Liver (tissue), 9 donors: ENCODE data around the gene TEKTIP1. TPM values are rescaled to one million over a fixed set of nuclear protein-coding genes. Genes with fewer than 3 reads are reported as not detected.

Experiments used
- DNase-seq: peaks from one replicate; pipeline ENCODE4 v3.0.0-alpha.2; 2017; ENCODE audit warnings: low spot score
- H3K27ac ChIP-seq, 2 donors: one replicate each; pipeline ENCODE4 v1.7.0; 2013; ENCODE audit warnings: inconsistent platforms in 2 of 2, low read length in 2 of 2, control low read depth in 1 of 2, low read depth in 1 of 2, mild to moderate bottlenecking in 1 of 2
- H3K27me3 ChIP-seq, 4 donors: one replicate each; pipeline versions ENCODE4 v1.6.1 to v1.7.0; 2013; ENCODE audit warnings: low read length in 3 of 4, inconsistent platforms in 1 of 4, mild to moderate bottlenecking in 1 of 4, moderate library complexity in 1 of 4; ENCODE audit not compliant: control insufficient read depth in 4 of 4, insufficient read depth in 4 of 4
- H3K36me3 ChIP-seq, 4 donors: one replicate each; pipeline versions ENCODE4 v1.6.1 to v1.7.0; 2013; ENCODE audit warnings: low read length in 3 of 4, mild to moderate bottlenecking in 3 of 4, low read depth in 1 of 4, moderate library complexity in 1 of 4; ENCODE audit not compliant: control insufficient read depth in 4 of 4, insufficient read depth in 3 of 4
- H3K4me1 ChIP-seq, 4 donors: one replicate each; pipeline versions ENCODE4 v1.6.1 to v1.7.0; 2013; ENCODE audit warnings: low read length in 3 of 4, mild to moderate bottlenecking in 3 of 4, moderate library complexity in 1 of 4; ENCODE audit not compliant: control insufficient read depth in 4 of 4, insufficient read depth in 4 of 4
- H3K4me3 ChIP-seq, 3 donors: one replicate each; pipeline versions ENCODE4 v1.6.1 to v1.7.0; 2013; ENCODE audit warnings: low read length in 3 of 3, control low read depth in 1 of 3, low read depth in 1 of 3, mild to moderate bottlenecking in 1 of 3
- H3K9ac ChIP-seq, 2 donors: one replicate each; pipeline ENCODE4 v1.7.0; 2013; ENCODE audit warnings: low read length in 2 of 2, mild to moderate bottlenecking in 2 of 2, moderate library complexity in 2 of 2, control low read depth in 1 of 2, low read depth in 1 of 2
- H3K9me3 ChIP-seq, 4 donors: one replicate each; pipeline versions ENCODE4 v1.6.1 to v1.7.0; 2013; ENCODE audit warnings: low read length in 3 of 4; ENCODE audit not compliant: control insufficient read depth in 4 of 4
- ATF3 ChIP-seq: IDR thresholded peaks from 2 replicates; pipeline ENCODE4 v1.6.1; 2016; ENCODE audit warnings: antibody characterized with exemption
- CTCF ChIP-seq: fragments of 150-350 bp; IDR thresholded peaks from 2 replicates; pipeline ENCODE4 v1.5.1; 2017; ENCODE audit warnings: improper control_type of control experiment, low read depth, low read length; ENCODE audit not compliant: missing input control
- EGR1 ChIP-seq, 2 donors: IDR thresholded peaks; 2 replicates each; pipeline ENCODE4 v1.6.1; 2016 to 2018; ENCODE audit warnings: antibody characterized with exemption in 2 of 2, low read depth in 2 of 2
- FOXA1 ChIP-seq: IDR thresholded peaks from 2 replicates; pipeline ENCODE4 v1.6.1; 2016; ENCODE audit warnings: antibody characterized with exemption
- FOXA2 ChIP-seq: IDR thresholded peaks from 2 replicates; pipeline ENCODE4 v1.6.1; 2016; ENCODE audit warnings: antibody characterized with exemption
- GABPA ChIP-seq, 2 donors: IDR thresholded peaks in 1 of 2; conservative IDR thresholded peaks in 1 of 2; 2 replicates each; pipeline ENCODE4 v1.6.1; 2016; ENCODE audit warnings: antibody characterized with exemption in 2 of 2, mild to moderate bottlenecking in 1 of 2, moderate library complexity in 1 of 2
- HNF4A ChIP-seq, 2 donors: conservative IDR thresholded peaks; 2 replicates each; pipeline ENCODE4 v1.6.1; 2016; ENCODE audit warnings: antibody characterized with exemption in 2 of 2, mild to moderate bottlenecking in 2 of 2
- HNF4G ChIP-seq: IDR thresholded peaks from 2 replicates; pipeline ENCODE4 v1.6.1; 2016; ENCODE audit warnings: antibody characterized with exemption
- JUND ChIP-seq, 2 donors: IDR thresholded peaks; 2 replicates each; pipeline ENCODE4 v1.6.1; 2016; ENCODE audit warnings: antibody characterized with exemption in 2 of 2
- MAX ChIP-seq: IDR thresholded peaks from 2 replicates; pipeline ENCODE4 v1.6.1; 2016; ENCODE audit warnings: antibody characterized with exemption
- NR2F2 ChIP-seq: IDR thresholded peaks from 2 replicates; pipeline ENCODE4 v1.6.1; 2016; ENCODE audit warnings: antibody characterized with exemption
- RAD21 ChIP-seq, 2 donors: IDR thresholded peaks; 2 replicates each; pipeline ENCODE4 v1.6.1; 2016; ENCODE audit warnings: antibody characterized with exemption in 2 of 2, mild to moderate bottlenecking in 2 of 2
- REST ChIP-seq: IDR thresholded peaks from 2 replicates; pipeline ENCODE4 v1.6.1; 2016; ENCODE audit warnings: antibody characterized with exemption, mild to moderate bottlenecking
- RXRA ChIP-seq, 2 donors: IDR thresholded peaks; 2 replicates each; pipeline ENCODE4 v1.6.1; 2017 to 2018; ENCODE audit warnings: antibody characterized with exemption in 2 of 2, mild to moderate bottlenecking in 1 of 2
- SP1 ChIP-seq: IDR thresholded peaks from 2 replicates; pipeline ENCODE4 v1.6.1; 2018; ENCODE audit warnings: antibody characterized with exemption, mild to moderate bottlenecking
- TAF1 ChIP-seq: conservative IDR thresholded peaks from 2 replicates; pipeline ENCODE4 v1.6.1; 2016; ENCODE audit warnings: antibody characterized with exemption, mild to moderate bottlenecking
- YY1 ChIP-seq: IDR thresholded peaks from 2 replicates; pipeline ENCODE4 v1.6.1; 2016; ENCODE audit warnings: antibody characterized with exemption, mild to moderate bottlenecking
- ZBTB33 ChIP-seq: IDR thresholded peaks from 2 replicates; pipeline ENCODE4 v1.6.1; 2016; ENCODE audit warnings: antibody characterized with exemption
- WGBS: extraction: QIAGEN DNeasy Blood & Tissue Kit; methylation state at CpG from one replicate; pipeline ENCODE4 v1.1.7; 2013; 5-methylcytosine and 5-hydroxymethylcytosine counted together
- polyA plus RNA-seq, 2 donors: library from polyadenylated mRNA; stranded (reverse) in 1 of 2; unstranded in 1 of 2; fragments of 200-250 nt in 1 of 2; fragments of >200 nt in 1 of 2; fragmentation: Nextera tagmentation in 1 of 2; extraction: Ambion mirVana in 1 of 2; gene quantifications; one replicate each; pipeline versions ENCODE4 v1.2.1 to v1.2.3, GENCODE V29; 2013 to 2015
- total RNA-seq, 2 donors: library from RNA; depleted of rRNA; stranded (reverse); fragments of >200 nt; gene quantifications; one replicate each; pipeline ENCODE4 v1.2.3, GENCODE V29; 2014
- donor health status: healthy.
- donor health status: healthy.
- donor health status: healthy.
- donor health status: healthy.
- donor health status: healthy.

TEKTIP1 gene
- total and polyA plus RNA-seq, 4 donors = 0.17 TPM; not detected in 3

- Histone ChIP-seq H3K9me3 (no peaks in the 10 kb centered on the region), H3K27me3 (no peaks in the 10 kb centered on the region), H3K36me3 (no peaks in the 10 kb centered on the region), H3K4me1 (peaks cover 9 to 44% (median 25%) of the 10 kb centered on the region in 4 donors), H3K27ac (peak overlapping the region in 1 of 2 donors; percentile 16), H3K9ac (peak overlapping the region; percentile 24 to 45), H3K4me3 (peak overlapping the region; percentile 75 to 96 (median 88))
- under 1% methylated on average over 60 of the region's 60 CpGs for WGBS
- no peak for TF ChIP-seq ATF3
- TF ChIP-seq HNF4G = no peak
- no peak for TF ChIP-seq HNF4A (conservative IDR thresholded peaks at IDR 0.05)
- TF ChIP-seq NR2F2 = no peak
- TF ChIP-seq RAD21 (IDR thresholded peaks at IDR 0.05) = no peak
- no peak for TF ChIP-seq EGR1 (IDR thresholded peaks at IDR 0.05; ENCODE audit: low read depth in 2 of 2)
- TF ChIP-seq JUND (IDR thresholded peaks at IDR 0.05) = no peak
- TF ChIP-seq CTCF = no peak
- TF ChIP-seq TAF1 = no peak
- TF ChIP-seq MAX = no peak
- TF ChIP-seq RXRA (IDR thresholded peaks at IDR 0.05) = no peak
- no peak for TF ChIP-seq FOXA2
- no peak for DNase-seq
Measured at GRCh38 chr19:3556978-3557460, 18.0 kb downstream of the TEKTIP1 start.

- Histone ChIP-seq H3K27me3 (no peaks in the 10 kb centered on the region), H3K9me3 (no peaks in the 10 kb centered on the region), H3K27ac (peak within 1 kb of the TSS; percentile 69 to 75), H3K9ac (peak within 1 kb of the TSS; percentile 45 to 76), H3K36me3 (no peaks in the 10 kb centered on the region), H3K4me1 (peaks cover 9 to 42% (median 25%) of the 10 kb centered on the region in 4 donors), H3K4me3 (peak within 1 kb of the TSS; percentile 80 to 96 (median 88))
- TF ChIP-seq ZBTB33 = no peak
- TF ChIP-seq ATF3 = no peak
- no peak for TF ChIP-seq YY1
- peak; percentile 19 for TF ChIP-seq REST
- peak in 1 of 2 donors; percentile 8 for TF ChIP-seq RAD21 (IDR thresholded peaks at IDR 0.05)
- peak; percentile 70 for TF ChIP-seq SP1
- no peak for TF ChIP-seq FOXA1
- no peak for TF ChIP-seq RXRA (IDR thresholded peaks at IDR 0.05)
- no peak for TF ChIP-seq TAF1
- no peak for TF ChIP-seq JUND (IDR thresholded peaks at IDR 0.05)
- TF ChIP-seq HNF4G = no peak
- TF ChIP-seq HNF4A (conservative IDR thresholded peaks at IDR 0.05) = no peak
- TF ChIP-seq EGR1 (IDR thresholded peaks at IDR 0.05; ENCODE audit: low read depth in 2 of 2) = no peak
- TF ChIP-seq MAX = no peak
- TF ChIP-seq CTCF = no peak
- TF ChIP-seq NR2F2 = no peak
- TF ChIP-seq FOXA2 = no peak
- peak in 1 of 2 donors; percentile 42 for TF ChIP-seq GABPA (IDR thresholded peaks at IDR 0.05 in 1 of 2, conservative IDR thresholded peaks at IDR 0.05 in 1 of 2)
- peak; percentile 96 for DNase-seq
- 2% methylated on average over 81 of the region's 81 CpGs for WGBS
Measured at GRCh38 chr19:3557461-3558248, 18.7 kb downstream of the TEKTIP1 start, which contains the start of gene MFSD12. Gene MFSD12, minus strand, starts transcription at chr19:3557586. Its CDS starts 183 bp downstream, at chr19:3557403.
